ENCODE measurements around the gene CCDC92B.
"Not testable (repeated sequence)": the region's sequence is repeated elsewhere in the genome, so short reads cannot be mapped to it uniquely, and the experiment has no call there.

The CCDC92B gene

GRCh38 chr17:2691069-2691871 lies 58.2 kb downstream of the CCDC92B start:
- no peak for DNase-seq (ENCODE audit: low read depth in 2 of 2, low spot score in 1 of 2)

- no peak for DNase-seq (ENCODE audit: low read depth in 2 of 2, low spot score in 1 of 2)
Measured at GRCh38 chr17:2690165-2691068, 59.0 kb downstream of the CCDC92B start.

GRCh38 chr17:2689411-2690164 lies 59.9 kb downstream of the CCDC92B start:
- DNase-seq (ENCODE audit: low read depth in 2 of 2, low spot score in 1 of 2): no peak

- no peak for DNase-seq (ENCODE audit: low read depth in 2 of 2, low spot score in 1 of 2)
Measured at GRCh38 chr17:2688351-2689342, 60.8 kb downstream of the CCDC92B start.

- no peak for DNase-seq (ENCODE audit: low read depth in 2 of 2, low spot score in 1 of 2)
Measured at GRCh38 chr17:2687074-2687418, 62.4 kb downstream of the CCDC92B start.

GRCh38 chr17:2685696-2686095 lies 63.8 kb downstream of the CCDC92B start:
- no peak for DNase-seq (ENCODE audit: low read depth in 2 of 2, low spot score in 1 of 2)

GRCh38 chr17:2684549-2684948 lies 64.9 kb downstream of the CCDC92B start:
- DNase-seq (ENCODE audit: low read depth in 2 of 2, low spot score in 1 of 2): no peak

- DNase-seq (ENCODE audit: low read depth in 2 of 2, low spot score in 1 of 2): no peak
Measured at GRCh38 chr17:2683912-2684311, 65.5 kb downstream of the CCDC92B start.

GRCh38 chr17:2682176-2682938 lies 67.1 kb downstream of the CCDC92B start:
- no peak for DNase-seq (ENCODE audit: low read depth in 2 of 2, low spot score in 1 of 2)

- DNase-seq (ENCODE audit: low read depth in 2 of 2, low spot score in 1 of 2): no peak
Measured at GRCh38 chr17:2681650-2682049, 67.8 kb downstream of the CCDC92B start.

GRCh38 chr17:2680961-2681360 lies 68.5 kb downstream of the CCDC92B start:
- DNase-seq (ENCODE audit: low read depth in 2 of 2, low spot score in 1 of 2): no peak

- not testable (repeated sequence) for DNase-seq (ENCODE audit: low read depth in 2 of 2, low spot score in 1 of 2)
Measured at GRCh38 chr17:2679247-2679646, 70.2 kb downstream of the CCDC92B start.

All from stimulated activated CD8-positive, alpha-beta memory T cell treated with anti-CD3 and anti-CD28 coated beads, Interleukin-4, amount 100 ng/mL, for 4 hours (primary cell).